OCI-LY1 (cell line): ENCODE results near the gene BLCAP.

ENCODE experiments used
- H2AFZ ChIP-seq: fragments of 200-600 bp; sonication (generic), shearing (Covaris generic); 2 replicates; pipeline ENCODE4 v1.6.0; 2014; ENCODE audit warnings: antibody characterized with exemption, mild to moderate bottlenecking, low read length
- H3F3A ChIP-seq: fragments of 200-600 bp; sonication (generic), shearing (Covaris generic); 2 replicates; pipeline ENCODE4 v1.6.0; 2014; ENCODE audit warnings: mild to moderate bottlenecking, antibody characterized with exemption, low read length, moderate library complexity; ENCODE audit not compliant: insufficient read depth
- H3K27ac ChIP-seq: fragments of 200-600 bp; sonication (generic); 2 replicates; pipeline ENCODE4 v1.5.1; 2014; ENCODE audit warnings: low read length, mixed run types, mild to moderate bottlenecking, low read depth; ENCODE audit not compliant: poor library complexity, severe bottlenecking
- H3K27me3 ChIP-seq: fragments of 200-600 bp; sonication (generic); 2 replicates; pipeline ENCODE4 v1.6.0; 2014; ENCODE audit warnings: antibody characterized with exemption, mild to moderate bottlenecking, low read length, moderate library complexity; ENCODE audit not compliant: insufficient read depth
- H3K36me3 ChIP-seq: fragments of 200-600 bp; sonication (generic); 2 replicates; pipeline ENCODE4 v1.6.1; 2014; ENCODE audit warnings: mild to moderate bottlenecking, antibody characterized with exemption, low read length, moderate library complexity, mixed read lengths; ENCODE audit not compliant: insufficient read depth
- H3K4me1 ChIP-seq: fragments of 200-600 bp; sonication (generic); 2 replicates; pipeline ENCODE4 v1.5.1; 2014; ENCODE audit warnings: mild to moderate bottlenecking, low read length, moderate library complexity; ENCODE audit not compliant: insufficient read depth, severe bottlenecking
- H3K4me2 ChIP-seq: fragments of 200-600 bp; sonication (generic), shearing (Covaris generic); 2 replicates; pipeline ENCODE4 v1.6.1; 2014; ENCODE audit warnings: low read length
- H3K4me3 ChIP-seq: fragments of 200-600 bp; sonication (generic); 2 replicates; pipeline ENCODE4 v1.5.1; 2014; ENCODE audit warnings: low read length, low read depth, mild to moderate bottlenecking, mixed read lengths; ENCODE audit not compliant: poor library complexity, severe bottlenecking
- H3K79me2 ChIP-seq: fragments of 200-600 bp; shearing (Covaris generic); 2 replicates; pipeline ENCODE4 v1.6.1; 2016; ENCODE audit warnings: mixed run types, low read length, mixed read lengths; ENCODE audit not compliant: insufficient read depth
- H3K9ac ChIP-seq: fragments of 200-600 bp; sonication (generic), shearing (Covaris generic); 2 replicates; pipeline ENCODE4 v1.6.1; 2014; ENCODE audit warnings: mild to moderate bottlenecking, low read length, mixed read lengths
- H3K9me2 ChIP-seq: fragments of 200-600 bp; sonication (generic), shearing (Covaris generic); 2 replicates; pipeline ENCODE4 v1.6.1; 2014; ENCODE audit warnings: low read depth, mild to moderate bottlenecking, low read length, mixed read lengths
- H3K9me3 ChIP-seq: fragments of 200-600 bp; shearing (Covaris generic); 2 replicates; pipeline ENCODE4 v1.6.1; 2014; ENCODE audit warnings: low read length, mixed read lengths
- H4K20me1 ChIP-seq: fragments of 200-600 bp; sonication (generic), shearing (Covaris generic); 2 replicates; pipeline ENCODE4 v1.6.0; 2016; ENCODE audit warnings: mild to moderate bottlenecking, low read length; ENCODE audit not compliant: insufficient read depth
- CTCF ChIP-seq: fragments of 200-600 bp; sonication (generic), shearing (Covaris generic); IDR thresholded peaks from 2 replicates; pipeline ENCODE4 v1.5.1; 2017; ENCODE audit warnings: mild to moderate bottlenecking, antibody characterized with exemption, low read length, moderate library complexity, mixed read lengths
- EZH2 ChIP-seq: fragments of 200-600 bp; sonication (generic), shearing (Covaris generic); IDR thresholded peaks from 2 replicates; pipeline ENCODE4 v1.8.0; 2017; ENCODE audit warnings: borderline replicate concordance, mixed run types, mild to moderate bottlenecking, antibody characterized with exemption, low read length, moderate library complexity, mixed read lengths

The BLCAP gene

GRCh38 chr20:37523911-37524700 lies 3.6 kb downstream of the BLCAP start:
- H3K9me3 ChIP-seq, result no peaks in the 10 kb centered on the region
- H4K20me1 ChIP-seq, result no peaks in the 10 kb centered on the region; the same call in 1 of the 2 replicates
- no peaks in the 10 kb centered on the region for H3K9me2 ChIP-seq
- H3K4me2 ChIP-seq, result no peak overlapping the region
- no peak overlapping the region for H3K4me3 ChIP-seq
- H3K79me2 ChIP-seq, result 0 out of 2 replicates have a peak, but pooled peaks cover 8% of the 10 kb centered on the region
- no peaks in the 10 kb centered on the region for H3K27me3 ChIP-seq
- 0 out of 2 replicates have a peak, but pooled peaks cover 9% of the 10 kb centered on the region for H3K36me3 ChIP-seq
- TF ChIP-seq CTCF (no peak), EZH2 (no peak)
- no peak overlapping the region for H3K9ac ChIP-seq
- H3K27ac ChIP-seq, result no peak overlapping the region
- no peak overlapping the region for H2AFZ ChIP-seq
- H3F3A ChIP-seq, result no peaks in the 10 kb centered on the region
- peaks cover 29% of the 10 kb centered on the region for H3K4me1 ChIP-seq

GRCh38 chr20:37523012-37523391 lies 4.7 kb downstream of the BLCAP start:
- Histone ChIP-seq H3K36me3 (peaks cover 10% of the 10 kb centered on the region; the same call in 1 of the 2 replicates), H3K79me2 (0 out of 2 replicates have a peak, but pooled peaks cover 8% of the 10 kb centered on the region), H3K4me1 (peaks cover 21% of the 10 kb centered on the region), H3K9me2 (no peaks in the 10 kb centered on the region), H3K9ac (no peak overlapping the region), H3K27ac (no peak overlapping the region), H2AFZ (no peak overlapping the region), H4K20me1 (no peaks in the 10 kb centered on the region; the same call in 1 of the 2 replicates), H3F3A (no peaks in the 10 kb centered on the region), H3K4me3 (no peak overlapping the region), H3K27me3 (no peaks in the 10 kb centered on the region), H3K4me2 (no peak overlapping the region), H3K9me3 (no peaks in the 10 kb centered on the region)
- no peak for TF ChIP-seq CTCF

- Histone ChIP-seq H4K20me1 (no peaks in the 10 kb centered on the region; the same call in 1 of the 2 replicates), H2AFZ (no peak overlapping the region), H3K36me3 (peaks cover 16% of the 10 kb centered on the region; the same call in 1 of the 2 replicates), H3K9ac (no peak overlapping the region), H3K9me3 (no peaks in the 10 kb centered on the region), H3K79me2 (0 out of 2 replicates have a peak, but pooled peaks cover 8% of the 10 kb centered on the region), H3K4me1 (peaks cover 21% of the 10 kb centered on the region), H3F3A (no peaks in the 10 kb centered on the region), H3K27me3 (no peaks in the 10 kb centered on the region), H3K27ac (no peak overlapping the region), H3K4me3 (no peak overlapping the region), H3K9me2 (no peaks in the 10 kb centered on the region), H3K4me2 (no peak overlapping the region)
- TF ChIP-seq CTCF, result no peak
- no peak for TF ChIP-seq EZH2
Observed at GRCh38 chr20:37522260-37523011, 5.2 kb downstream of the BLCAP start.
